ENCODE measurements around the gene GIMAP7. TPM values are rescaled to one million over a fixed set of nuclear protein-coding genes. Genes with fewer than 3 reads are reported as not detected.

GIMAP7 gene
- total and polyA plus RNA-seq, 2 donors (not counting 1 experiment from before 2014, with no cell fraction given): 0.16 to 0.30 TPM

DNA sequence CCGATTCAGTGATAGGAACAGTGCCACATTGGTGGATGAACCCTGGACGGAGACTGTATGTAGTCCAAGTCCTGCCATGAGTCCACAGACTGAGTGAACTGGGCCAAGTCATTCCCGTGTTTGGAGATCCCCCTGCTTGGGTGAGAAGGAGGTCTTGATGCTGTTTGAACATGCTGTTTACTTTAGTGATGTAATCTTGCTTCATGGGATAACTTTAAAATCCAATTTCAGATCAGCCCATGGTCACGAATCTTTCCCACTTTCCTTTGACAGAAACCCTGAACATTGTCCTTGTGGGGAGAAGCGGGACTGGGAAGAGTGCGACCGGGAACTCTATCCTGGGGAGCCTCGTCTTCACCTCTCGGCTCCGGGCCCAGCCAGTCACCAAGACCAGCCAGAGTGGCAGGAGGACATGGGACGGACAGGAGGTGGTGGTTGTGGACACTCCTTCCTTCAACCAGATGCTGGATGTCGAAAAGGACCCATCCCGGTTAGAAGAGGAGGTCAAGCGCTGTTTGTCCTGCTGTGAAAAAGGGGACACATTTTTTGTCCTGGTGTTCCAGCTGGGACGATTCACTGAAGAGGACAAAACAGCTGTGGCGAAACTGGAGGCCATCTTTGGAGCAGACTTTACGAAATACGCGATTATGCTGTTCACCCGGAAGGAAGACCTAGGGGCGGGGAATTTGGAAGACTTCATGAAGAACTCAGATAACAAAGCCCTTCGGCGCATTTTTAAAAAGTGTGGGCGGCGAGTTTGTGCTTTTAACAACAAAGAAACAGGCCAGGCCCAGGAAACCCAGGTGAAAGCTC lies 37.6 kb upstream of the GIMAP7 start:
- no peaks in the 10 kb centered on the region for H3K79me2 ChIP-seq (ENCODE audit: control insufficient read depth, insufficient read depth, low read length)
- 95% methylated on average over 23 of the region's 25 CpGs for WGBS (ENCODE audit: insufficient coverage)
- H3K9ac ChIP-seq (ENCODE audit: low read length): no peak overlapping the region
- CTCF ChIA-PET: no interaction called here
- peaks cover 0 to 2% (median 0%) of the 10 kb centered on the region in 4 experiments for H3K27me3 ChIP-seq (replicated peaks in 1 of 4; ENCODE audit: control extremely low read depth in 1 of 4, control insufficient read depth in 3 of 4, insufficient read depth in 4 of 4, low read length in 3 of 4)
- no peaks in the 10 kb centered on the region for H3K36me3 ChIP-seq (replicated peaks in 1 of 2; ENCODE audit: control extremely low read depth in 1 of 2, control insufficient read depth in 1 of 2, extremely low read depth in 1 of 2, insufficient read depth in 2 of 2, low read length in 1 of 2)
- no peak overlapping the region for H2AFZ ChIP-seq (ENCODE audit: insufficient read depth, low read depth, low read length, poor library complexity, severe bottlenecking)
- peaks cover 14% of the 10 kb centered on the region for H3K27me3 Mint-ChIP-seq
- H3K9me3 Mint-ChIP-seq (ENCODE audit: insufficient read depth): no peaks in the 10 kb centered on the region
- no peak overlapping the region for H3K27ac Mint-ChIP-seq
- no peaks in the 10 kb centered on the region for H4K20me1 ChIP-seq (ENCODE audit: control insufficient read depth, insufficient read depth, low read length, poor library complexity, severe bottlenecking)
- TF ChIP-seq, protein P1, sequence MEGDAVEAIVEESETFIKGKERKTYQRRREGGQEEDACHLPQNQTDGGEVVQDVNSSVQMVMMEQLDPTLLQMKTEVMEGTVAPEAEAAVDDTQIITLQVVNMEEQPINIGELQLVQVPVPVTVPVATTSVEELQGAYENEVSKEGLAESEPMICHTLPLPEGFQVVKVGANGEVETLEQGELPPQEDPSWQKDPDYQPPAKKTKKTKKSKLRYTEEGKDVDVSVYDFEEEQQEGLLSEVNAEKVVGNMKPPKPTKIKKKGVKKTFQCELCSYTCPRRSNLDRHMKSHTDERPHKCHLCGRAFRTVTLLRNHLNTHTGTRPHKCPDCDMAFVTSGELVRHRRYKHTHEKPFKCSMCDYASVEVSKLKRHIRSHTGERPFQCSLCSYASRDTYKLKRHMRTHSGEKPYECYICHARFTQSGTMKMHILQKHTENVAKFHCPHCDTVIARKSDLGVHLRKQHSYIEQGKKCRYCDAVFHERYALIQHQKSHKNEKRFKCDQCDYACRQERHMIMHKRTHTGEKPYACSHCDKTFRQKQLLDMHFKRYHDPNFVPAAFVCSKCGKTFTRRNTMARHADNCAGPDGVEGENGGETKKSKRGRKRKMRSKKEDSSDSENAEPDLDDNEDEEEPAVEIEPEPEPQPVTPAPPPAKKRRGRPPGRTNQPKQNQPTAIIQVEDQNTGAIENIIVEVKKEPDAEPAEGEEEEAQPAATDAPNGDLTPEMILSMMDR (IDR thresholded peaks at IDR 0.05): no peak
- no peak for TF ChIP-seq EZH2 (IDR thresholded peaks at IDR 0.05; ENCODE audit: borderline replicate concordance, insufficient read depth, low read depth, low read length, poor library complexity, severe bottlenecking)
- no peak overlapping the region for H3K4me2 ChIP-seq (replicated peaks; ENCODE audit: low read depth, low read length, poor library complexity, severe bottlenecking)
- H3K27ac ChIP-seq (ENCODE audit: low read length in 2 of 2): no peak overlapping the region
- DNase-seq (no peak), ATAC-seq (ENCODE audit: low read depth) (no peak)
- POLR2A ChIA-PET: no interaction called here
- H3K9me3 ChIP-seq (ENCODE audit: control extremely low read depth in 1 of 3, control insufficient read depth in 2 of 3, insufficient read depth in 1 of 3, low read length in 2 of 3): no peaks in the 10 kb centered on the region
- H3K4me3 Mint-ChIP-seq: no peak overlapping the region
- peaks cover 0 to 7% of the 10 kb centered on the region in 2 donors for H3K4me1 ChIP-seq (ENCODE audit: control insufficient read depth in 2 of 2, insufficient read depth in 2 of 2, low read length in 2 of 2)
- H3K4me1 Mint-ChIP-seq: peaks cover 5% of the 10 kb centered on the region
- intact Hi-C loops (cut with micrococcal nuclease): no loop called here
- H3K4me3 ChIP-seq (ENCODE audit: control extremely low read depth in 1 of 5, extremely low read depth in 1 of 5, insufficient read depth in 1 of 5, low read depth in 2 of 5, low read length in 4 of 5): no peak overlapping the region

GRCh38 chr7:150479023-150479716 lies 35.5 kb upstream of the GIMAP7 start:
- POLR2A ChIA-PET: no interaction called here

More at GRCh38 chr7:150479023-150479716, 35.5 kb upstream of the GIMAP7 start:
- Mint-ChIP-seq H3K27ac (no peak overlapping the region), H3K27me3 (peaks cover 14% of the 10 kb centered on the region), H3K9me3 (ENCODE audit: insufficient read depth) (no peaks in the 10 kb centered on the region), H3K4me1 (peaks cover 14% of the 10 kb centered on the region), H3K4me3 (no peak overlapping the region)
- intact Hi-C loops (cut with micrococcal nuclease): no loop called here
- Histone ChIP-seq H3K4me1 (ENCODE audit: control insufficient read depth in 2 of 2, insufficient read depth in 2 of 2, low read length in 2 of 2) (peaks cover 6 to 13% of the 10 kb centered on the region in 2 donors), H2AFZ (ENCODE audit: insufficient read depth, low read depth, low read length, poor library complexity, severe bottlenecking) (no peak overlapping the region), H3K4me3 (ENCODE audit: control extremely low read depth in 1 of 5, extremely low read depth in 1 of 5, insufficient read depth in 1 of 5, low read depth in 2 of 5, low read length in 4 of 5) (no peak overlapping the region), H4K20me1 (ENCODE audit: control insufficient read depth, insufficient read depth, low read length, poor library complexity, severe bottlenecking) (no peaks in the 10 kb centered on the region), H3K9ac (ENCODE audit: low read length) (no peak overlapping the region), H3K79me2 (ENCODE audit: control insufficient read depth, insufficient read depth, low read length) (no peaks in the 10 kb centered on the region), H3K4me2 (replicated peaks; ENCODE audit: low read depth, low read length, poor library complexity, severe bottlenecking) (no peak overlapping the region), H3K27me3 (replicated peaks in 1 of 4; ENCODE audit: control extremely low read depth in 1 of 4, control insufficient read depth in 3 of 4, insufficient read depth in 4 of 4, low read length in 3 of 4) (peaks cover 0 to 2% (median 0%) of the 10 kb centered on the region in 4 experiments), H3K27ac (ENCODE audit: low read length in 2 of 2) (no peak overlapping the region), H3K36me3 (replicated peaks in 1 of 2; ENCODE audit: control extremely low read depth in 1 of 2, control insufficient read depth in 1 of 2, extremely low read depth in 1 of 2, insufficient read depth in 2 of 2, low read length in 1 of 2) (no peaks in the 10 kb centered on the region), H3K9me3 (ENCODE audit: control extremely low read depth in 1 of 3, control insufficient read depth in 2 of 3, insufficient read depth in 1 of 3, low read length in 2 of 3) (no peaks in the 10 kb centered on the region)
- WGBS (ENCODE audit: insufficient coverage): 100% methylated on average over 1 of the region's 3 CpGs
- TF ChIP-seq, protein P1 (IDR thresholded peaks at IDR 0.05): no peak
- no peak for TF ChIP-seq EZH2 (IDR thresholded peaks at IDR 0.05; ENCODE audit: borderline replicate concordance, insufficient read depth, low read depth, low read length, poor library complexity, severe bottlenecking)
- CTCF ChIA-PET: no interaction called here
- DNase-seq (no peak), ATAC-seq (ENCODE audit: low read depth) (no peak)
